ENCODE data around the gene HDAC4.

- TF ChIP-seq CTCF (IDR thresholded peaks at IDR 0.05; ENCODE audit: low read length) (no peak), EZH2 (optimal IDR thresholded peaks at IDR 0.05; ENCODE audit: low read depth, low read length) (no peak), EZH2phosphoT487 (IDR thresholded peaks at IDR 0.05; ENCODE audit: low read length) (no peak)
Observed at GRCh38 chr2:239409976-239410375, 9.2 kb upstream of the HDAC4 start.
